ENCODE results near the gene ARHGEF39. TPM values are rescaled to one million over a fixed set of nuclear protein-coding genes. Genes with fewer than 3 reads are reported as not detected.

ARHGEF39 gene
- total RNA-seq, 1 donor from 2014 or later = 1.0 TPM

DNA sequence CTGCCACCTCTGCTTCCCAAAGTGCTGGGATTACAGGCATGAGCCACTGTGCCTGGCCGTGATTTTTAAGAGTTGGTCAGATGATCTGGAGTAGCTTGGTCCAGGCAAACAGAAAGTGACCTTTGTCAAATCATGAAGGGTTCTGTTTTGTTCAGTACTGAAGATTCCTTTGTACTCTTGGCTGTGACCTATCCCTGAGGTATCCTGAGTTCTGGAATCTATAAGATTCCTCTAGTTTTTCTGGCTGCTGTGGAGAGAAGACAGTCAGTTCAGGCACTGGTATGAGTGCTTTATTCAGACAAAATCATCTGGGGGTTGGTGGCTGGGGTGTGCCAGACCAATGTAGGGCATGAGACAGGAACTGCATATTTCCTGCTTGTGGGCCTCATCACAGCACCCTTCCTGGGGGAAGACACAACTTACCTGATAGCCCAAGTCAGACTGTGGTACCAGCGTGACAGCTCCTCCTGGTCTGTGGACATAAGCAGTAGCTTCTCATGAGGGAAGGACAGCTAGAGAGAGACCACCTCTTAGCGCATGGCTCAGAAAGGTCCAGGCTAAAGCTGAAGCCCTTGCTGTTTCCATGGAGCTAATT lies 3.1 kb downstream of the ARHGEF39 start:
- Mint-ChIP-seq H3K36me3 (ENCODE audit: low read depth, unreplicated experiment) (peaks cover 1% of the 10 kb centered on the region), H3K27me3 (ENCODE audit: low read depth, unreplicated experiment) (no peaks in the 10 kb centered on the region), H3K9me3 (ENCODE audit: unreplicated experiment) (no peaks in the 10 kb centered on the region), H3K27ac (ENCODE audit: unreplicated experiment) (no peak overlapping the region), H3K4me3 (ENCODE audit: unreplicated experiment) (no peak overlapping the region), H3K4me1 (ENCODE audit: low read depth, unreplicated experiment) (peaks cover 14% of the 10 kb centered on the region)
- Histone ChIP-seq H3K4me3 (ENCODE audit: insufficient read depth, low read depth, low read length) (no peak overlapping the region), H3K79me2 (ENCODE audit: insufficient read depth, low read length) (peaks cover 11% of the 10 kb centered on the region), H3K9ac (ENCODE audit: low read length) (no peak overlapping the region), H2AFZ (ENCODE audit: low read depth, low read length) (no peak overlapping the region), H3K4me1 (ENCODE audit: insufficient read depth, low read length) (peaks cover 30% of the 10 kb centered on the region), H3K27ac (ENCODE audit: low read depth, low read length) (no peak overlapping the region), H4K20me1 (ENCODE audit: insufficient read depth, low read length) (peaks cover 8% of the 10 kb centered on the region), H3K9me3 (ENCODE audit: insufficient read depth, low read depth, low read length) (no peaks in the 10 kb centered on the region), H3K36me3 (ENCODE audit: insufficient read depth, low read length) (peaks cover 6% of the 10 kb centered on the region), H3K27me3 (ENCODE audit: insufficient read depth, low read length) (no peaks in the 10 kb centered on the region), H3K4me2 (ENCODE audit: low read length) (no peak overlapping the region)
- no peak for FAIRE-seq
- DNase-seq (ENCODE audit: low read depth) = no peak
- TF ChIP-seq CTCF (IDR thresholded peaks at IDR 0.05; ENCODE audit: insufficient read depth, low read depth, low read length) = no peak
- no peak for TF ChIP-seq EZH2 (IDR thresholded peaks at IDR 0.05; ENCODE audit: insufficient read depth, low read length)

- FAIRE-seq (no peak), DNase-seq (ENCODE audit: low read depth) (no peak)
- Histone ChIP-seq H3K4me1 (ENCODE audit: insufficient read depth, low read length) (peaks cover 30% of the 10 kb centered on the region), H3K9me3 (ENCODE audit: insufficient read depth, low read depth, low read length) (no peaks in the 10 kb centered on the region), H4K20me1 (ENCODE audit: insufficient read depth, low read length) (peaks cover 8% of the 10 kb centered on the region), H3K9ac (ENCODE audit: low read length) (no peak overlapping the region), H3K36me3 (ENCODE audit: insufficient read depth, low read length) (peaks cover 6% of the 10 kb centered on the region), H2AFZ (ENCODE audit: low read depth, low read length) (no peak overlapping the region), H3K27ac (ENCODE audit: low read depth, low read length) (no peak overlapping the region), H3K4me2 (ENCODE audit: low read length) (no peak overlapping the region), H3K79me2 (ENCODE audit: insufficient read depth, low read length) (peaks cover 11% of the 10 kb centered on the region), H3K27me3 (ENCODE audit: insufficient read depth, low read length) (no peaks in the 10 kb centered on the region), H3K4me3 (ENCODE audit: insufficient read depth, low read depth, low read length) (no peak overlapping the region)
- no peak for TF ChIP-seq EZH2 (IDR thresholded peaks at IDR 0.05; ENCODE audit: insufficient read depth, low read length)
- TF ChIP-seq CTCF (IDR thresholded peaks at IDR 0.05; ENCODE audit: insufficient read depth, low read depth, low read length) = peak; percentile 9
- Mint-ChIP-seq H3K9me3 (ENCODE audit: unreplicated experiment) (no peaks in the 10 kb centered on the region), H3K4me3 (ENCODE audit: unreplicated experiment) (peak overlapping the region; percentile 79), H3K27me3 (ENCODE audit: low read depth, unreplicated experiment) (no peaks in the 10 kb centered on the region), H3K27ac (ENCODE audit: unreplicated experiment) (peak overlapping the region; percentile 47), H3K4me1 (ENCODE audit: low read depth, unreplicated experiment) (peaks cover 14% of the 10 kb centered on the region), H3K36me3 (ENCODE audit: low read depth, unreplicated experiment) (peaks cover 1% of the 10 kb centered on the region)
Observed at GRCh38 chr9:35660966-35661415, 4.0 kb downstream of the ARHGEF39 start.

- peak overlapping the region; percentile 78 for H3K4me3 ChIP-seq (ENCODE audit: insufficient read depth, low read depth, low read length)
- H3K27ac Mint-ChIP-seq (ENCODE audit: unreplicated experiment) = peak overlapping the region; percentile 35
- H3K9me3 ChIP-seq (ENCODE audit: insufficient read depth, low read depth, low read length) = no peaks in the 10 kb centered on the region
Observed at GRCh38 chr9:35659340-35659739, 5.7 kb downstream of the ARHGEF39 start.

More at GRCh38 chr9:35659340-35659739, 5.7 kb downstream of the ARHGEF39 start:
- H3K27me3 Mint-ChIP-seq (ENCODE audit: low read depth, unreplicated experiment) = no peaks in the 10 kb centered on the region
- peaks cover 1% of the 10 kb centered on the region for H3K36me3 Mint-ChIP-seq (ENCODE audit: low read depth, unreplicated experiment)
- H3K4me1 ChIP-seq (ENCODE audit: insufficient read depth, low read length) = peaks cover 18% of the 10 kb centered on the region
- peaks cover 8% of the 10 kb centered on the region for H4K20me1 ChIP-seq (ENCODE audit: insufficient read depth, low read length)
- H3K4me3 Mint-ChIP-seq (ENCODE audit: unreplicated experiment) = peak overlapping the region; percentile 87
- peak overlapping the region; percentile 86 for H3K4me2 ChIP-seq (ENCODE audit: low read length)
- H3K27me3 ChIP-seq (ENCODE audit: insufficient read depth, low read length) = no peaks in the 10 kb centered on the region
- H3K27ac ChIP-seq (ENCODE audit: low read depth, low read length) = peak overlapping the region; percentile 100
- no peak for TF ChIP-seq EZH2 (IDR thresholded peaks at IDR 0.05; ENCODE audit: insufficient read depth, low read length)
- no peak for TF ChIP-seq CTCF (IDR thresholded peaks at IDR 0.05; ENCODE audit: insufficient read depth, low read depth, low read length)
- no peak for FAIRE-seq
- no peaks in the 10 kb centered on the region for H3K9me3 Mint-ChIP-seq (ENCODE audit: unreplicated experiment)
- DNase-seq (ENCODE audit: low read depth) = peak; percentile 42
- peak overlapping the region; percentile 92 for H3K9ac ChIP-seq (ENCODE audit: low read length)
- H3K79me2 ChIP-seq (ENCODE audit: insufficient read depth, low read length) = peaks cover 11% of the 10 kb centered on the region
- H3K36me3 ChIP-seq (ENCODE audit: insufficient read depth, low read length) = peaks cover 6% of the 10 kb centered on the region
- H3K4me1 Mint-ChIP-seq (ENCODE audit: low read depth, unreplicated experiment) = peaks cover 12% of the 10 kb centered on the region
- no peak overlapping the region for H2AFZ ChIP-seq (ENCODE audit: low read depth, low read length)
